Dendritic cell treated with granulocyte-macrophage colony-stimulating factor and Interleukin-4, amounts not matched to agents 40 ng/mL and 50 ng/mL, for 4 days (primary cell): ENCODE measurements around the gene ACKR3.

Experiments
- H3K27ac Mint-ChIP-seq: one replicate; pipeline ENCODE4 v1.8.0; 2022; ENCODE audit warnings: mild to moderate bottlenecking, mixed read lengths
- H3K27me3 Mint-ChIP-seq: one replicate; pipeline ENCODE4 v1.8.0; 2022; ENCODE audit warnings: mild to moderate bottlenecking, mixed read lengths
- H3K36me3 Mint-ChIP-seq: one replicate; pipeline ENCODE4 v1.8.0; 2022; ENCODE audit warnings: low read depth, mixed read lengths
- H3K4me1 Mint-ChIP-seq: one replicate; pipeline ENCODE4 v1.8.0; 2022; ENCODE audit warnings: low read depth, mixed read lengths
- H3K4me3 Mint-ChIP-seq: one replicate; pipeline ENCODE4 v1.8.0; 2022; ENCODE audit warnings: mild to moderate bottlenecking, moderate library complexity, mixed read lengths
- H3K9me3 Mint-ChIP-seq: one replicate; pipeline ENCODE4 v1.8.0; 2022; ENCODE audit warnings: mixed read lengths
- intact Hi-C: fragments of 100-400 bp; cut with micrococcal nuclease; formaldehyde crosslinking; loops from one replicate; pipeline ENCODE4 v1.15.0; 2022

ACKR3 gene

GRCh38 chr2:236569573-236569973 lies at the start of gene ACKR3:
Gene ACKR3 (plus strand): TSS chr2:236569825. CDS start chr2:236580466, 10,641 bp downstream.
- H3K36me3 Mint-ChIP-seq = no peaks in the 10 kb centered on the region
- H3K27ac Mint-ChIP-seq = no peak within 1 kb of the TSS
- intact Hi-C loops = loop anchor here (1.0 kb wide), 1 partner anchor 56 kb away; no protein-coding TSS in a partner anchor
- H3K9me3 Mint-ChIP-seq = no peaks in the 10 kb centered on the region
- H3K27me3 Mint-ChIP-seq = peaks cover 25% of the 10 kb centered on the region
- H3K4me3 Mint-ChIP-seq = peak within 1 kb of the TSS; percentile 74
- peaks cover 38% of the 10 kb centered on the region for H3K4me1 Mint-ChIP-seq

- H3K4me1 Mint-ChIP-seq = peaks cover 1% of the 10 kb centered on the region
- no peaks in the 10 kb centered on the region for H3K9me3 Mint-ChIP-seq
- peaks cover 4% of the 10 kb centered on the region for H3K27me3 Mint-ChIP-seq
- no peaks in the 10 kb centered on the region for H3K36me3 Mint-ChIP-seq
- H3K4me3 Mint-ChIP-seq = no peak overlapping the region
- H3K27ac Mint-ChIP-seq = no peak overlapping the region
- intact Hi-C loops = loop anchor here (10.0 kb wide), 1 partner anchor 373 kb away; no protein-coding TSS in a partner anchor
Measured at GRCh38 chr2:236521556-236521955, 48.1 kb upstream of the ACKR3 start.

- peaks cover 4% of the 10 kb centered on the region for H3K27me3 Mint-ChIP-seq
- H3K4me3 Mint-ChIP-seq = no peak overlapping the region
- H3K36me3 Mint-ChIP-seq = no peaks in the 10 kb centered on the region
- intact Hi-C loops = loop anchor here (10.0 kb wide), 1 partner anchor 372 kb away; no protein-coding TSS in a partner anchor
- H3K27ac Mint-ChIP-seq = no peak overlapping the region
- H3K9me3 Mint-ChIP-seq = no peaks in the 10 kb centered on the region
- peaks cover 16% of the 10 kb centered on the region for H3K4me1 Mint-ChIP-seq
Measured at GRCh38 chr2:236523249-236523648, 46.4 kb upstream of the ACKR3 start.

GRCh38 chr2:236525411-236525997 lies 44.1 kb upstream of the ACKR3 start:
- no peak overlapping the region for H3K4me3 Mint-ChIP-seq
- H3K27me3 Mint-ChIP-seq = peaks cover 4% of the 10 kb centered on the region
- peaks cover 16% of the 10 kb centered on the region for H3K4me1 Mint-ChIP-seq
- intact Hi-C loops = loop anchor here (10.0 kb wide), 1 partner anchor 369 kb away; no protein-coding TSS in a partner anchor
- no peaks in the 10 kb centered on the region for H3K9me3 Mint-ChIP-seq
- H3K36me3 Mint-ChIP-seq = no peaks in the 10 kb centered on the region
- no peak overlapping the region for H3K27ac Mint-ChIP-seq

- no peak overlapping the region for H3K4me3 Mint-ChIP-seq
- H3K27me3 Mint-ChIP-seq = peaks cover under 1% of the 10 kb centered on the region
- peaks cover 16% of the 10 kb centered on the region for H3K4me1 Mint-ChIP-seq
- intact Hi-C loops = loop anchor here (10.0 kb wide), 1 partner anchor 368 kb away; no protein-coding TSS in a partner anchor
- no peak overlapping the region for H3K27ac Mint-ChIP-seq
- H3K36me3 Mint-ChIP-seq = no peaks in the 10 kb centered on the region
- H3K9me3 Mint-ChIP-seq = no peaks in the 10 kb centered on the region
Measured at GRCh38 chr2:236526455-236527158, 43.0 kb upstream of the ACKR3 start.

- intact Hi-C loops = loop anchor here (10.0 kb wide), 1 partner anchor 368 kb away; no protein-coding TSS in a partner anchor
- Mint-ChIP-seq H3K36me3 (no peaks in the 10 kb centered on the region), H3K27ac (peak overlapping the region; percentile 24), H3K4me1 (peaks cover 16% of the 10 kb centered on the region), H3K9me3 (no peaks in the 10 kb centered on the region), H3K4me3 (no peak overlapping the region), H3K27me3 (no peaks in the 10 kb centered on the region)
Measured at GRCh38 chr2:236527159-236527630, 42.4 kb upstream of the ACKR3 start.

- Mint-ChIP-seq H3K4me3 (no peak overlapping the region), H3K36me3 (no peaks in the 10 kb centered on the region), H3K27ac (no peak overlapping the region), H3K27me3 (no peaks in the 10 kb centered on the region), H3K4me1 (peaks cover 16% of the 10 kb centered on the region), H3K9me3 (no peaks in the 10 kb centered on the region)
- intact Hi-C loops = loop anchor here (10.0 kb wide), 1 partner anchor 365 kb away; no protein-coding TSS in a partner anchor
Measured at GRCh38 chr2:236529606-236530005, 40.0 kb upstream of the ACKR3 start.

- H3K4me3 Mint-ChIP-seq = no peak overlapping the region
- no peaks in the 10 kb centered on the region for H3K9me3 Mint-ChIP-seq
- no peaks in the 10 kb centered on the region for H3K36me3 Mint-ChIP-seq
- H3K27ac Mint-ChIP-seq = no peak overlapping the region
- H3K27me3 Mint-ChIP-seq = peaks cover 3% of the 10 kb centered on the region
- intact Hi-C loops = no loop called here
- peaks cover 16% of the 10 kb centered on the region for H3K4me1 Mint-ChIP-seq
Measured at GRCh38 chr2:236530512-236530911, 39.1 kb upstream of the ACKR3 start.

GRCh38 chr2:236531195-236531594 lies 38.4 kb upstream of the ACKR3 start:
- peaks cover 18% of the 10 kb centered on the region for H3K4me1 Mint-ChIP-seq
- no peaks in the 10 kb centered on the region for H3K36me3 Mint-ChIP-seq
- H3K4me3 Mint-ChIP-seq = no peak overlapping the region
- intact Hi-C loops = no loop called here
- peaks cover 3% of the 10 kb centered on the region for H3K27me3 Mint-ChIP-seq
- no peak overlapping the region for H3K27ac Mint-ChIP-seq
- H3K9me3 Mint-ChIP-seq = no peaks in the 10 kb centered on the region

- H3K27ac Mint-ChIP-seq = no peak overlapping the region
- no peaks in the 10 kb centered on the region for H3K9me3 Mint-ChIP-seq
- H3K4me3 Mint-ChIP-seq = no peak overlapping the region
- H3K4me1 Mint-ChIP-seq = peaks cover 21% of the 10 kb centered on the region
- intact Hi-C loops = no loop called here
- no peaks in the 10 kb centered on the region for H3K36me3 Mint-ChIP-seq
- H3K27me3 Mint-ChIP-seq = peaks cover 3% of the 10 kb centered on the region
Measured at GRCh38 chr2:236531996-236532395, 37.6 kb upstream of the ACKR3 start.

GRCh38 chr2:236533343-236533742 lies 36.3 kb upstream of the ACKR3 start:
- Mint-ChIP-seq H3K27ac (no peak overlapping the region), H3K9me3 (no peaks in the 10 kb centered on the region), H3K4me1 (peaks cover 24% of the 10 kb centered on the region), H3K27me3 (peaks cover 3% of the 10 kb centered on the region), H3K36me3 (no peaks in the 10 kb centered on the region), H3K4me3 (no peak overlapping the region)
- intact Hi-C loops = no loop called here

- peaks cover 3% of the 10 kb centered on the region for H3K27me3 Mint-ChIP-seq
- intact Hi-C loops = no loop called here
- H3K27ac Mint-ChIP-seq = no peak overlapping the region
- H3K4me1 Mint-ChIP-seq = peaks cover 38% of the 10 kb centered on the region
- H3K4me3 Mint-ChIP-seq = no peak overlapping the region
- H3K9me3 Mint-ChIP-seq = no peaks in the 10 kb centered on the region
- no peaks in the 10 kb centered on the region for H3K36me3 Mint-ChIP-seq
Measured at GRCh38 chr2:236535024-236535423, 34.6 kb upstream of the ACKR3 start.

GRCh38 chr2:236536727-236537398 lies 32.8 kb upstream of the ACKR3 start:
- peaks cover 3% of the 10 kb centered on the region for H3K27me3 Mint-ChIP-seq
- peak overlapping the region; percentile 58 for H3K27ac Mint-ChIP-seq
- intact Hi-C loops = no loop called here
- H3K4me1 Mint-ChIP-seq = peaks cover 42% of the 10 kb centered on the region
- H3K36me3 Mint-ChIP-seq = no peaks in the 10 kb centered on the region
- H3K4me3 Mint-ChIP-seq = no peak overlapping the region
- no peaks in the 10 kb centered on the region for H3K9me3 Mint-ChIP-seq

- Mint-ChIP-seq H3K36me3 (no peaks in the 10 kb centered on the region), H3K27ac (peak overlapping the region; percentile 67), H3K9me3 (no peaks in the 10 kb centered on the region), H3K4me1 (peaks cover 42% of the 10 kb centered on the region), H3K27me3 (peaks cover 3% of the 10 kb centered on the region), H3K4me3 (peak overlapping the region; percentile 58)
- intact Hi-C loops = no loop called here
Measured at GRCh38 chr2:236538242-236538641, 31.4 kb upstream of the ACKR3 start.
